Measurements from ENCODE around the gene SCAP.

Gene SCAP

GRCh38 chr3:47385796-47386195 is 89.9 kb downstream of the SCAP start:
- TF ChIP-seq GATA2 (IDR thresholded peaks at IDR 0.05; ENCODE audit: low read depth, low read length) = no peak
- no peak for TF ChIP-seq GATA3 (IDR thresholded peaks at IDR 0.05; ENCODE audit: low read depth, low read length)

GRCh38 chr3:47385007-47385406 is 90.7 kb downstream of the SCAP start:
- no peak for TF ChIP-seq GATA2 (IDR thresholded peaks at IDR 0.05; ENCODE audit: low read depth, low read length)
- no peak for TF ChIP-seq GATA3 (IDR thresholded peaks at IDR 0.05; ENCODE audit: low read depth, low read length)

- TF ChIP-seq GATA2 (IDR thresholded peaks at IDR 0.05; ENCODE audit: low read depth, low read length) = no peak
- no peak for TF ChIP-seq GATA3 (IDR thresholded peaks at IDR 0.05; ENCODE audit: low read depth, low read length)
Measured at GRCh38 chr3:47384425-47384824, 91.3 kb downstream of the SCAP start.

- TF ChIP-seq GATA2 (IDR thresholded peaks at IDR 0.05; ENCODE audit: low read depth, low read length) (no peak), GATA3 (IDR thresholded peaks at IDR 0.05; ENCODE audit: low read depth, low read length) (no peak)
Measured at GRCh38 chr3:47381317-47382157, 94.2 kb downstream of the SCAP start.

- peak; percentile 20; the same call in 1 of the 2 replicates for TF ChIP-seq GATA2 (IDR thresholded peaks at IDR 0.05; ENCODE audit: low read depth, low read length)
- TF ChIP-seq GATA3 (IDR thresholded peaks at IDR 0.05; ENCODE audit: low read depth, low read length) = no peak
Measured at GRCh38 chr3:47380601-47381316, 95.0 kb downstream of the SCAP start, which contains the start of gene PTPN23. Gene PTPN23, plus strand, starts transcription at chr3:47381021. Its CDS starts 76 bp downstream, at chr3:47381097.

GRCh38 chr3:47380026-47380600 is 95.6 kb downstream of the SCAP start:
- TF ChIP-seq GATA3 (IDR thresholded peaks at IDR 0.05; ENCODE audit: low read depth, low read length) (no peak), GATA2 (IDR thresholded peaks at IDR 0.05; ENCODE audit: low read depth, low read length) (no peak)

GRCh38 chr3:47379411-47379899 is 96.3 kb downstream of the SCAP start:
- TF ChIP-seq GATA3 (IDR thresholded peaks at IDR 0.05; ENCODE audit: low read depth, low read length) (no peak), GATA2 (IDR thresholded peaks at IDR 0.05; ENCODE audit: low read depth, low read length) (no peak)

- TF ChIP-seq GATA2 (IDR thresholded peaks at IDR 0.05; ENCODE audit: low read depth, low read length) (no peak), GATA3 (IDR thresholded peaks at IDR 0.05; ENCODE audit: low read depth, low read length) (no peak)
Measured at GRCh38 chr3:47378869-47379268, 96.9 kb downstream of the SCAP start.

- TF ChIP-seq GATA2 (IDR thresholded peaks at IDR 0.05; ENCODE audit: low read depth, low read length) (no peak), GATA3 (IDR thresholded peaks at IDR 0.05; ENCODE audit: low read depth, low read length) (no peak)
Measured at GRCh38 chr3:47377186-47377585, 98.6 kb downstream of the SCAP start.

GRCh38 chr3:47376393-47376792 is 99.3 kb downstream of the SCAP start:
- no peak for TF ChIP-seq GATA3 (IDR thresholded peaks at IDR 0.05; ENCODE audit: low read depth, low read length)
- TF ChIP-seq GATA2 (IDR thresholded peaks at IDR 0.05; ENCODE audit: low read depth, low read length) = no peak

GRCh38 chr3:47374587-47374986 is 101.2 kb downstream of the SCAP start:
- no peak for TF ChIP-seq GATA3 (IDR thresholded peaks at IDR 0.05; ENCODE audit: low read depth, low read length)
- no peak for TF ChIP-seq GATA2 (IDR thresholded peaks at IDR 0.05; ENCODE audit: low read depth, low read length)

GRCh38 chr3:47370887-47371697 is 104.6 kb downstream of the SCAP start:
- TF ChIP-seq GATA2 (IDR thresholded peaks at IDR 0.05; ENCODE audit: low read depth, low read length) (no peak), GATA3 (IDR thresholded peaks at IDR 0.05; ENCODE audit: low read depth, low read length) (no peak)

GRCh38 chr3:47367631-47368030 is 108.1 kb downstream of the SCAP start:
- no peak for TF ChIP-seq GATA3 (IDR thresholded peaks at IDR 0.05; ENCODE audit: low read depth, low read length)
- no peak for TF ChIP-seq GATA2 (IDR thresholded peaks at IDR 0.05; ENCODE audit: low read depth, low read length)

Measured in SH-SY5Y (cell line).